ENCODE results near the gene APBA2.

DNA sequence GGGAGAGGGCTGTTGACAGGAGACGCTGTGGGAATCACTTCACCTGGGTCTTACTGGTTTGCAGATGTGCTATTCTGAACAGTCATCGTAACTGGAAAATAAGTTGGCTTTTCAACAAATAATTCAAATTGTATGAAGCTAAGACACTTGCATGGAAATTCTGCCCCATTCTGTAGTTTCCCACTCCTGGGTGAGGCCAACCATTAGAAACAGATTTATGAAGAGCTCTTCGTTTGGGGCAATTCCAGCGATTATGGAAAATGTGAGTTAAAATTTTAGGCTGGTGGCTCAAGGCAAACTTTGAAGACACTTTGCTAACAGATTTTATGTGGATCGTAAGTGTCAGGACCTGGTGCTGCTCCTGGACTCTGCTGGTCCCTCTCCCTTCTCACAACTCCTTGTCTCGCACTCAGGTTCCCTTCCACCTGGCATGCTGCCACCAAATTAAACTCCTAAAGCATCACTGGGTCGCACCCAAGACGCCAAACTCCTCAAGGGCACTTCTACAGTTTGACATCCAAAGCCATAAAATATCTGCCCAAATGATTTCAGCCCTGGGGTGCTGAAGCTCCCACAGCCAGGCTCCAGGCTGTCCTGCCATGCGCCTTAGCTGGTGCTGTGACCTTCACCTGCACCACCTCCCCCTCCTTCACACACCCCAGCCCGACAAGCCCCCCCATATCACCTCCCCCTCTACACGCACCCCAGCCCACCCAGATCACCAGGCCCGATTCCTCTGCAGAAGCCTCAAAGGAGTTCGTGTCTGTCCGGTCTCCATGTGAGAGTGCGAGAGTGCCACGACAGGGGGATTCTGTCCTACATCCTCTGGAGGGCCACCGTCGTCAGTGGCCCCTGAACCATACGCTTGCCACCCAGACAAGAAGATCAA, 245.4 kb downstream of the APBA2 start:
- TF ChIP-seq, protein P1, sequence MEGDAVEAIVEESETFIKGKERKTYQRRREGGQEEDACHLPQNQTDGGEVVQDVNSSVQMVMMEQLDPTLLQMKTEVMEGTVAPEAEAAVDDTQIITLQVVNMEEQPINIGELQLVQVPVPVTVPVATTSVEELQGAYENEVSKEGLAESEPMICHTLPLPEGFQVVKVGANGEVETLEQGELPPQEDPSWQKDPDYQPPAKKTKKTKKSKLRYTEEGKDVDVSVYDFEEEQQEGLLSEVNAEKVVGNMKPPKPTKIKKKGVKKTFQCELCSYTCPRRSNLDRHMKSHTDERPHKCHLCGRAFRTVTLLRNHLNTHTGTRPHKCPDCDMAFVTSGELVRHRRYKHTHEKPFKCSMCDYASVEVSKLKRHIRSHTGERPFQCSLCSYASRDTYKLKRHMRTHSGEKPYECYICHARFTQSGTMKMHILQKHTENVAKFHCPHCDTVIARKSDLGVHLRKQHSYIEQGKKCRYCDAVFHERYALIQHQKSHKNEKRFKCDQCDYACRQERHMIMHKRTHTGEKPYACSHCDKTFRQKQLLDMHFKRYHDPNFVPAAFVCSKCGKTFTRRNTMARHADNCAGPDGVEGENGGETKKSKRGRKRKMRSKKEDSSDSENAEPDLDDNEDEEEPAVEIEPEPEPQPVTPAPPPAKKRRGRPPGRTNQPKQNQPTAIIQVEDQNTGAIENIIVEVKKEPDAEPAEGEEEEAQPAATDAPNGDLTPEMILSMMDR (IDR thresholded peaks at IDR 0.05; ENCODE audit: low read length): no peak
- no peak for TF ChIP-seq EZH2 (IDR thresholded peaks at IDR 0.05; ENCODE audit: borderline replicate concordance, low read length)

Data from OCI-LY1 (cell line).